ENCODE results near the gene MAP3K12. TPM values are rescaled to one million over a fixed set of nuclear protein-coding genes. Genes with fewer than 3 reads are reported as not detected.
A peak's percentile ranks its signal among the peaks of the same experiment; 100 is the strongest.

The MAP3K12 gene
- total and polyA plus RNA-seq, 2 experiments from 2014 or later = 6.6 to 17.9 TPM

GRCh38 chr12:53502983-53503728, 3.9 kb upstream of the MAP3K12 start:
- Histone ChIP-seq H3F3A (replicated peaks; ENCODE audit: low read depth) (peaks cover 7% of the 10 kb centered on the region), H3K27me3 (ENCODE audit: insufficient read depth) (no peaks in the 10 kb centered on the region), H3K4me1 (ENCODE audit: insufficient read depth) (peaks cover 19% of the 10 kb centered on the region), H3K27ac (ENCODE audit: low read depth) (no peak overlapping the region), H4K20me1 (replicated peaks; ENCODE audit: insufficient read depth) (no peaks in the 10 kb centered on the region), H3K79me2 (replicated peaks; ENCODE audit: insufficient read depth) (peaks cover 16% of the 10 kb centered on the region), H3K9me2 (ENCODE audit: insufficient read depth) (no peaks in the 10 kb centered on the region), H3K4me3 (no peak overlapping the region), H3K4me2 (no peak overlapping the region), H3K36me3 (ENCODE audit: insufficient read depth) (no peaks in the 10 kb centered on the region; the same call in 1 of the 2 replicates), H2AFZ (no peak overlapping the region)
- peaks cover 3% of the 10 kb centered on the region for H3K9me3 Mint-ChIP-seq
- H3K27me3 Mint-ChIP-seq (ENCODE audit: insufficient read depth, low read depth, poor library complexity) = peaks cover 28% of the 10 kb centered on the region
- no peak for ATAC-seq
- DNase-seq (ENCODE audit: low spot score) = no peak
- no peak for TF ChIP-seq STAT1 (IDR thresholded peaks at IDR 0.05; ENCODE audit: unreplicated experiment)
- no peak for TF ChIP-seq NANOG (IDR thresholded peaks at IDR 0.05; ENCODE audit: borderline replicate concordance)
- no peak for TF ChIP-seq CREB1 (CRISPR knock-in tag; IDR thresholded peaks at IDR 0.05; ENCODE audit: low read depth)
- TF ChIP-seq EZH2phosphoT487 (IDR thresholded peaks at IDR 0.05; ENCODE audit: unreplicated experiment) = no peak
- TF ChIP-seq, protein P1, sequence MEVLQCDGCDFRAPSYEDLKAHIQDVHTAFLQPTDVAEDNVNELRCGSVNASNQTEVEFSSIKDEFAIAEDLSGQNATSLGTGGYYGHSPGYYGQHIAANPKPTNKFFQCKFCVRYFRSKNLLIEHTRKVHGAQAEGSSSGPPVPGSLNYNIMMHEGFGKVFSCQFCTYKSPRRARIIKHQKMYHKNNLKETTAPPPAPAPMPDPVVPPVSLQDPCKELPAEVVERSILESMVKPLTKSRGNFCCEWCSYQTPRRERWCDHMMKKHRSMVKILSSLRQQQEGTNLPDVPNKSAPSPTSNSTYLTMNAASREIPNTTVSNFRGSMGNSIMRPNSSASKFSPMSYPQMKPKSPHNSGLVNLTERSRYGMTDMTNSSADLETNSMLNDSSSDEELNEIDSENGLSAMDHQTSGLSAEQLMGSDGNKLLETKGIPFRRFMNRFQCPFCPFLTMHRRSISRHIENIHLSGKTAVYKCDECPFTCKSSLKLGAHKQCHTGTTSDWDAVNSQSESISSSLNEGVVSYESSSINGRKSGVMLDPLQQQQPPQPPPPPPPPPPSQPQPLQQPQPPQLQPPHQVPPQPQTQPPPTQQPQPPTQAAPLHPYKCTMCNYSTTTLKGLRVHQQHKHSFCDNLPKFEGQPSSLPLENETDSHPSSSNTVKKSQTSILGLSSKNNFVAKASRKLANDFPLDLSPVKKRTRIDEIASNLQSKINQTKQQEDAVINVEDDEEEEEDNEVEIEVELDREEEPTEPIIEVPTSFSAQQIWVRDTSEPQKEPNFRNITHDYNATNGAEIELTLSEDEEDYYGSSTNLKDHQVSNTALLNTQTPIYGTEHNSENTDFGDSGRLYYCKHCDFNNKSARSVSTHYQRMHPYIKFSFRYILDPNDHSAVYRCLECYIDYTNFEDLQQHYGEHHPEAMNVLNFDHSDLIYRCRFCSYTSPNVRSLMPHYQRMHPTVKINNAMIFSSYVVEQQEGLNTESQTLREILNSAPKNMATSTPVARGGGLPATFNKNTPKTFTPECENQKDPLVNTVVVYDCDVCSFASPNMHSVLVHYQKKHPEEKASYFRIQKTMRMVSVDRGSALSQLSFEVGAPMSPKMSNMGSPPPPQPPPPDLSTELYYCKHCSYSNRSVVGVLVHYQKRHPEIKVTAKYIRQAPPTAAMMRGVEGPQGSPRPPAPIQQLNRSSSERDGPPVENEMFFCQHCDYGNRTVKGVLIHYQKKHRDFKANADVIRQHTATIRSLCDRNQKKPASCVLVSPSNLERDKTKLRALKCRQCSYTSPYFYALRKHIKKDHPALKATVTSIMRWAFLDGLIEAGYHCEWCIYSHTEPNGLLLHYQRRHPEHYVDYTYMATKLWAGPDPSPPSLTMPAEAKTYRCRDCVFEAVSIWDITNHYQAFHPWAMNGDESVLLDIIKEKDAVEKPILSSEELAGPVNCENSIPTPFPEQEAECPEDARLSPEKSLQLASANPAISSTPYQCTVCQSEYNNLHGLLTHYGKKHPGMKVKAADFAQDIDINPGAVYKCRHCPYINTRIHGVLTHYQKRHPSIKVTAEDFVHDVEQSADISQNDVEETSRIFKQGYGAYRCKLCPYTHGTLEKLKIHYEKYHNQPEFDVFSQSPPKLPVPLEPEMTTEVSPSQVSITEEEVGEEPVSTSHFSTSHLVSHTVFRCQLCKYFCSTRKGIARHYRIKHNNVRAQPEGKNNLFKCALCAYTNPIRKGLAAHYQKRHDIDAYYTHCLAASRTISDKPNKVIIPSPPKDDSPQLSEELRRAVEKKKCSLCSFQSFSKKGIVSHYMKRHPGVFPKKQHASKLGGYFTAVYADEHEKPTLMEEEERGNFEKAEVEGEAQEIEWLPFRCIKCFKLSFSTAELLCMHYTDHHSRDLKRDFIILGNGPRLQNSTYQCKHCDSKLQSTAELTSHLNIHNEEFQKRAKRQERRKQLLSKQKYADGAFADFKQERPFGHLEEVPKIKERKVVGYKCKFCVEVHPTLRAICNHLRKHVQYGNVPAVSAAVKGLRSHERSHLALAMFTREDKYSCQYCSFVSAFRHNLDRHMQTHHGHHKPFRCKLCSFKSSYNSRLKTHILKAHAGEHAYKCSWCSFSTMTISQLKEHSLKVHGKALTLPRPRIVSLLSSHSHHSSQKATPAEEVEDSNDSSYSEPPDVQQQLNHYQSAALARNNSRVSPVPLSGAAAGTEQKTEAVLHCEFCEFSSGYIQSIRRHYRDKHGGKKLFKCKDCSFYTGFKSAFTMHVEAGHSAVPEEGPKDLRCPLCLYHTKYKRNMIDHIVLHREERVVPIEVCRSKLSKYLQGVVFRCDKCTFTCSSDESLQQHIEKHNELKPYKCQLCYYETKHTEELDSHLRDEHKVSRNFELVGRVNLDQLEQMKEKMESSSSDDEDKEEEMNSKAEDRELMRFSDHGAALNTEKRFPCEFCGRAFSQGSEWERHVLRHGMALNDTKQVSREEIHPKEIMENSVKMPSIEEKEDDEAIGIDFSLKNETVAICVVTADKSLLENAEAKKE (CRISPR knock-in tag; IDR thresholded peaks at IDR 0.05) = no peak
- TF ChIP-seq ETS1 (IDR thresholded peaks at IDR 0.05) = no peak
- no peak for TF ChIP-seq CTCF (conservative IDR thresholded peaks at IDR 0.05; ENCODE audit: low read depth in 2 of 2)
- TF ChIP-seq, protein P2, sequence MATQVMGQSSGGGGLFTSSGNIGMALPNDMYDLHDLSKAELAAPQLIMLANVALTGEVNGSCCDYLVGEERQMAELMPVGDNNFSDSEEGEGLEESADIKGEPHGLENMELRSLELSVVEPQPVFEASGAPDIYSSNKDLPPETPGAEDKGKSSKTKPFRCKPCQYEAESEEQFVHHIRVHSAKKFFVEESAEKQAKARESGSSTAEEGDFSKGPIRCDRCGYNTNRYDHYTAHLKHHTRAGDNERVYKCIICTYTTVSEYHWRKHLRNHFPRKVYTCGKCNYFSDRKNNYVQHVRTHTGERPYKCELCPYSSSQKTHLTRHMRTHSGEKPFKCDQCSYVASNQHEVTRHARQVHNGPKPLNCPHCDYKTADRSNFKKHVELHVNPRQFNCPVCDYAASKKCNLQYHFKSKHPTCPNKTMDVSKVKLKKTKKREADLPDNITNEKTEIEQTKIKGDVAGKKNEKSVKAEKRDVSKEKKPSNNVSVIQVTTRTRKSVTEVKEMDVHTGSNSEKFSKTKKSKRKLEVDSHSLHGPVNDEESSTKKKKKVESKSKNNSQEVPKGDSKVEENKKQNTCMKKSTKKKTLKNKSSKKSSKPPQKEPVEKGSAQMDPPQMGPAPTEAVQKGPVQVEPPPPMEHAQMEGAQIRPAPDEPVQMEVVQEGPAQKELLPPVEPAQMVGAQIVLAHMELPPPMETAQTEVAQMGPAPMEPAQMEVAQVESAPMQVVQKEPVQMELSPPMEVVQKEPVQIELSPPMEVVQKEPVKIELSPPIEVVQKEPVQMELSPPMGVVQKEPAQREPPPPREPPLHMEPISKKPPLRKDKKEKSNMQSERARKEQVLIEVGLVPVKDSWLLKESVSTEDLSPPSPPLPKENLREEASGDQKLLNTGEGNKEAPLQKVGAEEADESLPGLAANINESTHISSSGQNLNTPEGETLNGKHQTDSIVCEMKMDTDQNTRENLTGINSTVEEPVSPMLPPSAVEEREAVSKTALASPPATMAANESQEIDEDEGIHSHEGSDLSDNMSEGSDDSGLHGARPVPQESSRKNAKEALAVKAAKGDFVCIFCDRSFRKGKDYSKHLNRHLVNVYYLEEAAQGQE (IDR thresholded peaks at IDR 0.05; ENCODE audit: unreplicated experiment) = no peak
- TF ChIP-seq POLR2AphosphoS5 (IDR thresholded peaks at IDR 0.05; ENCODE audit: low read depth) = no peak
- TF ChIP-seq ZNF331 (CRISPR knock-in tag; IDR thresholded peaks at IDR 0.05; ENCODE audit: low read depth) = no peak
- no peak for TF ChIP-seq EZH2 (IDR thresholded peaks at IDR 0.05; ENCODE audit: low read depth, unreplicated experiment)
- TF ChIP-seq ZNF114 (CRISPR knock-in tag; IDR thresholded peaks at IDR 0.05) = no peak
- no peak for TF ChIP-seq JUNB (IDR thresholded peaks at IDR 0.05; ENCODE audit: unreplicated experiment)
- H3K27ac Mint-ChIP-seq = no peak overlapping the region
- peaks cover 25% of the 10 kb centered on the region for H3K4me1 Mint-ChIP-seq
- peak overlapping the region; percentile 21; the same call in 1 of the 3 replicates for H3K4me3 Mint-ChIP-seq
- peaks cover 35% of the 10 kb centered on the region for H3K36me3 Mint-ChIP-seq (ENCODE audit: low read depth)

Data from GM23338 (cell line).